ENCODE results near the gene ZNF275. TPM values are rescaled to one million over a fixed set of nuclear protein-coding genes. Genes with fewer than 3 reads are reported as not detected.

Gene ZNF275
- total RNA-seq, 1 donor from 2014 or later, result 7.6 TPM

GRCh38 chrX:153351981-153352380 lies 18.0 kb downstream of the ZNF275 start:
- ATAC-seq (no peak), DNase-seq (no peak)
- intact Hi-C loops (cut with DNase I), result no loop called here
- H3K27ac ChIP-seq, result no peak overlapping the region
- H3K4me3 ChIP-seq, result no peak overlapping the region
- peaks cover 19% of the 10 kb centered on the region for H3K36me3 ChIP-seq
- H3K27me3 ChIP-seq (ENCODE audit: low read depth), result no peaks in the 10 kb centered on the region
- H3K9me3 ChIP-seq, result no peaks in the 10 kb centered on the region
- TF ChIP-seq CTCF (IDR thresholded peaks at IDR 0.05), result no peak
- no peaks in the 10 kb centered on the region for H3K4me1 ChIP-seq

- DNase-seq (no peak), ATAC-seq (no peak)
- H3K4me3 ChIP-seq, result no peak overlapping the region
- H3K27me3 ChIP-seq (ENCODE audit: low read depth), result no peaks in the 10 kb centered on the region
- TF ChIP-seq CTCF (IDR thresholded peaks at IDR 0.05), result no peak
- intact Hi-C loops (cut with DNase I), result no loop called here
- no peak overlapping the region for H3K27ac ChIP-seq
- H3K36me3 ChIP-seq, result peaks cover 10% of the 10 kb centered on the region
- H3K9me3 ChIP-seq, result no peaks in the 10 kb centered on the region
- no peaks in the 10 kb centered on the region for H3K4me1 ChIP-seq
Measured at GRCh38 chrX:153352858-153353257, 18.9 kb downstream of the ZNF275 start.

- DNase-seq, result no peak
- ATAC-seq, result no peak
- no peaks in the 10 kb centered on the region for H3K4me1 ChIP-seq
- H3K27ac ChIP-seq, result no peak overlapping the region
- no peaks in the 10 kb centered on the region for H3K9me3 ChIP-seq
- H3K27me3 ChIP-seq (ENCODE audit: low read depth), result no peaks in the 10 kb centered on the region
- peaks cover 5% of the 10 kb centered on the region for H3K36me3 ChIP-seq
- intact Hi-C loops (cut with DNase I), result no loop called here
- no peak overlapping the region for H3K4me3 ChIP-seq
- no peak for TF ChIP-seq CTCF (IDR thresholded peaks at IDR 0.05)
Measured at GRCh38 chrX:153353416-153353815, 19.5 kb downstream of the ZNF275 start.

GRCh38 chrX:153357877-153358276 lies 23.9 kb downstream of the ZNF275 start:
- Histone ChIP-seq H3K4me3 (no peak overlapping the region), H3K27me3 (ENCODE audit: low read depth) (no peaks in the 10 kb centered on the region), H3K4me1 (no peaks in the 10 kb centered on the region), H3K27ac (no peak overlapping the region), H3K9me3 (no peaks in the 10 kb centered on the region), H3K36me3 (no peaks in the 10 kb centered on the region)
- ATAC-seq, result no peak
- intact Hi-C loops (cut with DNase I), result no loop called here
- no peak for TF ChIP-seq CTCF (IDR thresholded peaks at IDR 0.05)
- DNase-seq, result no peak

GRCh38 chrX:153361781-153362397 lies 27.9 kb downstream of the ZNF275 start:
- no peak for TF ChIP-seq CTCF (IDR thresholded peaks at IDR 0.05)
- Histone ChIP-seq H3K4me1 (no peaks in the 10 kb centered on the region), H3K9me3 (no peaks in the 10 kb centered on the region), H3K27me3 (ENCODE audit: low read depth) (no peaks in the 10 kb centered on the region), H3K36me3 (no peaks in the 10 kb centered on the region), H3K4me3 (no peak overlapping the region), H3K27ac (no peak overlapping the region)
- intact Hi-C loops (cut with DNase I), result no loop called here
- ATAC-seq, result no peak
- DNase-seq, result no peak
